Stimulated activated CD8-positive, alpha-beta memory T cell treated with anti-CD3 and anti-CD28 coated beads, Interleukin-12 subunit alpha, Interleukin-12 subunit beta, amount 100 ng/mL, for 24 hours (primary cell): ENCODE measurements around the gene SLC25A39.
"Not testable (repeated sequence)": the region's sequence is repeated elsewhere in the genome, so short reads cannot be mapped to it uniquely, and the experiment has no call there.

ENCODE experiments used
- DNase-seq: peaks from one replicate; pipeline ENCODE4 v3.0.0-alpha.2; 2020; ENCODE audit errors: extremely low read depth

SLC25A39 gene

GRCh38 chr17:44324571-44325275 lies at the start of gene SLC25A39:
Gene SLC25A39, minus strand, starts transcription at chr17:44324823. Its CDS starts 1,261 bp downstream, at chr17:44323562.
- DNase-seq = peak; percentile 89

GRCh38 chr17:44372036-44372435 lies 47.4 kb upstream of the SLC25A39 start:
- DNase-seq = no peak

- not testable (repeated sequence) for DNase-seq
These were observed 44.9 kb upstream of the SLC25A39 start for GRCh38 chr17:44369414-44370023.

- not testable (repeated sequence) for DNase-seq
These were observed 44.0 kb upstream of the SLC25A39 start for GRCh38 chr17:44368391-44369243.

GRCh38 chr17:44367231-44367979 lies 42.8 kb upstream of the SLC25A39 start:
- no peak for DNase-seq

- not testable (repeated sequence) for DNase-seq
These were observed 40.4 kb upstream of the SLC25A39 start for GRCh38 chr17:44365051-44365450.

GRCh38 chr17:44363613-44364159 lies 39.1 kb upstream of the SLC25A39 start, which contains the start of gene FAM171A2:
Gene FAM171A2, minus strand, starts transcription at chr17:44363853. Its CDS starts 139 bp downstream, at chr17:44363714.
- no peak for DNase-seq

GRCh38 chr17:44362949-44363612 lies 38.5 kb upstream of the SLC25A39 start:
- no peak for DNase-seq

GRCh38 chr17:44362459-44362948 lies 37.9 kb upstream of the SLC25A39 start:
- DNase-seq = no peak

- no peak for DNase-seq
These were observed 37.0 kb upstream of the SLC25A39 start for GRCh38 chr17:44361292-44362260.

- no peak for DNase-seq
These were observed 36.2 kb upstream of the SLC25A39 start for GRCh38 chr17:44360826-44361225.

- DNase-seq = no peak
These were observed 35.5 kb upstream of the SLC25A39 start for GRCh38 chr17:44360144-44360533.

- no peak for DNase-seq
These were observed 35.0 kb upstream of the SLC25A39 start for GRCh38 chr17:44359458-44360143.

GRCh38 chr17:44359006-44359405 lies 34.4 kb upstream of the SLC25A39 start:
- no peak for DNase-seq

GRCh38 chr17:44358066-44358465 lies 33.4 kb upstream of the SLC25A39 start:
- DNase-seq = no peak

GRCh38 chr17:44356241-44356640 lies 31.6 kb upstream of the SLC25A39 start:
- DNase-seq = no peak

- no peak for DNase-seq
These were observed 31.0 kb upstream of the SLC25A39 start for GRCh38 chr17:44355642-44356099.
